Left colon (tissue), 2 donors: ENCODE results near the gene OLFM3. TPM values are rescaled to one million over a fixed set of nuclear protein-coding genes. Genes with fewer than 3 reads are reported as not detected.
A peak's percentile ranks its signal among the peaks of the same experiment; 100 is the strongest.

ENCODE experiments used
- ATAC-seq: fragments of 200-7000 bp; cut with Tn5 transposase; one replicate; pipeline ENCODE4 v1.9.1; 2020; ENCODE audit warnings: mild to moderate bottlenecking, moderate library complexity
- DNase-seq, 2 donors: peaks; one replicate each; pipeline ENCODE4 v3.0.0-alpha.2; 2020
- intact Hi-C, 2 donors: fragments of 100-400 bp; cut with DNase I in 1 of 2; cut with micrococcal nuclease in 1 of 2; formaldehyde crosslinking; loops; one replicate each; pipeline versions ENCODE4 v1.11.2 to v1.14.0; 2022; cut with DNase I, micrococcal nuclease
- total RNA-seq, 2 donors: library from RNA; stranded (reverse); fragmentation: NEBNext Ultra II Directional; extraction: Animal tissue kit (Norgen Biotek cat#: 25700); gene quantifications; one replicate each; pipeline ENCODE4 v1.2.1, GENCODE V29; 2021
- donor health status: DM: no; HTN: no; CAD: no.
- donor health status: DM: yes; HTN: yes; CAD: no.

OLFM3 gene
- total RNA-seq, 2 donors from 2014 or later, result 0.18 to 0.39 TPM

DNA sequence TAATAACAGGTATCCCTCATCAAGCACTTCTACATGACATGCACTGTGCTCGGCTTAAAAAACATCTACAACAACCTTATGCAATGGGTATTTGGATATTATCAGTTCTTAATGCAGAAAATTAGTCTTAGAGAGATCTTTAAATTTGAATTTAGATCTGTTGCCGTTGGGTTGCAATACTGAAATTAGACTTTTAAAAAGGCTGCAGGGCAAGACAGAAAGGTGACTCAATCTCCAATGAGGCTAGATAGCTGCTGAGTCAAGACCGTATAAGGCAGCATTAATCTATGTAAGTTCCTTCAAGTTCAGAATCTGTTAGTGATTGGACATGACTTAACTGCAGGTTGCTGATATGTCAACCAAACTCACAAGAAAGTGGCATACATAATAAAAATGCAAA, 37.3 kb downstream of the OLFM3 start:
- ATAC-seq (no peak), DNase-seq (no peak)
- intact Hi-C loops, result no loop called here

GRCh38 chr1:101957771-101958170, 39.0 kb downstream of the OLFM3 start:
- DNase-seq, result no peak
- no peak for ATAC-seq
- intact Hi-C loops, result no loop called here

- intact Hi-C loops, result no loop called here
- ATAC-seq, result no peak
- DNase-seq, result no peak
Measured at GRCh38 chr1:101953623-101954022, 43.1 kb downstream of the OLFM3 start.

DNA sequence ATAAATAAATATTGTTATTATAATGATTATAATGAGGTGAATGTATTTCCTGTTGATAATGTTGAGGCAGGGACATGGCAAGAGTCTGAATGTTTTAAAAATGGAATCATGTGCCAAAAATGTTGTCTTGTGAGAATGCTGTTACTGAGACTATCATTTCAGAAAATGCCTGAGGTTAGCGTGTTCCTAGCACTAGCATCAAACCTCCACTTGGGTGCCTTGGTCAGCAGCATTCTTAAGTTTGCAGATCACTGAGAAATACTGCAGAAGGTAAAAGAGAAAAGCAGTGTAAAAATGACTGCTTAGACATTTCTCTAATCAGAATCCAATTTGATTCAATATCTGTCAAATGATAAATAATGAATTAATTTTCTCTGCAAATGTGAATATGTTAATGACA, 50.8 kb downstream of the OLFM3 start:
- ATAC-seq (no peak), DNase-seq (no peak)
- intact Hi-C loops, result no loop called here

- DNase-seq, result no peak
- intact Hi-C loops, result no loop called here
- no peak for ATAC-seq
Measured at GRCh38 chr1:101943237-101943636, 53.5 kb downstream of the OLFM3 start.

DNA sequence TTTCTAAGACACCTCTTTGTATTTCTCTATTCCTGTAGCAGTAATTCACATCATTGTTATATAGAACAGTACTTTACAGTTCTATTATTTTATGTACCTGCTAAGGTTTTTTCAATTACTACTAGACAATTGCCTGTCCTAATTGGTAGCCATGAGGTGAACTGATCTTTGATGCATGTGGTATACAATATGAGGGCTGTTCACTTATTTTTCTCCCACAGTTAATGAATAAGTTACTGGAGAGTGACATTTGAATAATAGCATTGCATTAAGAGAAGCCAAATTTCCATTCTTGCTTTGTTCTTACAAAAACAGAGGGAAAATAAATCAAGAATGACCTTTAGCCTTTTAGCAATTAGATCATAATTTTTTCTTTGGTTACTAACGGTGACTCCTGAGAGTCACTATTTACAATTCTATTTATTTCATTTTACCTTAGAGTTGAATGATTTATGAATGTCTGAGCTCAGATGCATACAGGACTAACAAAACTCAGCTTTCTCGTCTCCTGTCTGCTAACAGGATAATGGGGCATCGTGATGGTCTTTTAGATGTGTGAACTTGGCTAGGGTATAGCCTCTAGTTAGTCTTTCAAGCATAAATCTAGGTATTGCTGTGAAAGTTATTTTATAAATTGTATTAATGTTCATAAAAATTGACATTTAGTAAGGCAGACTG, 54.1 kb downstream of the OLFM3 start:
- DNase-seq (no peak), ATAC-seq (no peak)
- intact Hi-C loops, result no loop called here

DNA sequence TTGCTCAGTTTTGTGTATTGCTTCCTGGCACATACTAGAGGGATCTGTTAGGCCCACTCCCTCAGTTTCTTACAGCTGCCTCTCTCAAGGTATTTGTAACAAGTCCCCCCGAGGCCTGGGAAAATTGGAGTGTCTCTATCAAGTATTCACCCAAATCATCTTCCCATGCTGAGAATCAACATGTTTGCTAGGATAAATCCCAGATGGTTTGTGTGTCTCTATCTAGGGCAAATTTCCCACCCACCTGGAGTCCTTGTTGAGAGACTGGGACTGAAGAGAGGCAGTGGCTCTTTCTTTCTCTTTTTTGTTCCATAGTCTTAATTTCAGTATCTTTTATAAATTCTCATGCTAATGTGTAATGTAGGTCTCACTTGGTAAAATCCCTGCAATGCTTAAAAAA, 58.0 kb downstream of the OLFM3 start:
- no peak for DNase-seq
- intact Hi-C loops, result no loop called here

GRCh38 chr1:101929343-101929742, 67.4 kb downstream of the OLFM3 start:
- ATAC-seq (no peak), DNase-seq (no peak)
- intact Hi-C loops, result no loop called here

More for the DNA sequence above, 58.0 kb downstream of the OLFM3 start:
- no peak for ATAC-seq

DNA sequence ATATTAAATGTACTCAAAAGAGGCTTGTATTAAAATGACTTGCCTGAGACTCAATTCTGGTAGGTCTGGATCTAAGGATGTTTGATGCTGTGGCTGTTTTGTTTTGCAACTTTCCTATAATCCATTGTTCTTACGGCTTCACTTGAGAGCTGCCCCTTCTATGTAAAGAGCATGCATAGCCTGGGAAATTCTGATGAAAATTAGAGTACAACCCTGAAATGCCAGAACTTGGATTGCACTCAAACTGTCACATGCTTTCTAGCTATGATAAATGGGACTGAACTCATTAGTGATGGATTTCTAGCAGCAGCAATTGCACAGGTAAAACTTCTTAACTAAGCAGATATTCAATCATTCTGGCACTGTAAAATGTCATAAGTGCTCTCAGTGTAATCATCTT, 67.9 kb downstream of the OLFM3 start:
- DNase-seq (no peak), ATAC-seq (no peak)
- intact Hi-C loops, result no loop called here

DNA sequence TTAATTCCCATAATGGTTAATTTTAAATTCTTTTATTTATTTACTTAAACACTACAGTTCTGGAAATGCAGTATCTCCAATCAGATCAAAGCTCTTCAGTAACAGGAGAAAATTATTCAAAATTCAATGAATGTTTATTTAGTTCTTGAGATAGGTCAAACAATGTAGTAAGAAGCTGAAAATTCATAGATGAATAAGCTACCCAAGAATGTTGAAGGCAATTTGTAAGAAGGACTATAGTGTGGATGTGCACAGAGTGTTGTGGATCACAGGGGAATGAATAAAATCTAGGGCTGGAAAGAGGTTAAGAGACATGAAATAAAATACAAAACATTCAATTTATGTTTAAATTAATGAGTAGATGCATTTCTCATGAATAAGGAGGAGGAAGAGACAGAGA, 72.0 kb downstream of the OLFM3 start:
- DNase-seq, result no peak
- ATAC-seq, result no peak
- intact Hi-C loops, result no loop called here

DNA sequence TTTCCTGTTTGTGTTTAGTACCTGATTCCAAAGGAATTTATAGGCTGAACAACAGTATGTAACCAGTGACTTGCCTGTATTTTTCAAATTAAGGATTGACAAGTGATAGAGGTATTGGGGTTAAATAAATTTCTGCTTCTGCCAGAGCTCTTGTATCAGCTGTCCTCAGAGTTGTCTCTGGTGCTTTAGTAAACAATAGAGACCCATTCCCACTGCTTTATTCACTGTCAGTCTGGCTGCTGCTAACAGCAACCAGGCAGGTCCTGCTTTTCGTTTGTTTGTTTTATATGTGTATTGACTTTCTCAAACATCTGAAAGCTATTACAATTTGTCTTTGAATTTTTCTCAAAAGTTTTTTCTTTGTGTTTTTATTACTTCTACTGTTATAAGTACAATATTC, 76.1 kb downstream of the OLFM3 start:
- ATAC-seq (no peak), DNase-seq (no peak)
- intact Hi-C loops, result no loop called here

- intact Hi-C loops, result no loop called here
- DNase-seq (no peak), ATAC-seq (no peak)
Measured at GRCh38 chr1:101918277-101918676, 78.4 kb downstream of the OLFM3 start.

GRCh38 chr1:101915597-101915996, 81.1 kb downstream of the OLFM3 start:
- DNase-seq (no peak), ATAC-seq (no peak)
- intact Hi-C loops, result no loop called here

DNA sequence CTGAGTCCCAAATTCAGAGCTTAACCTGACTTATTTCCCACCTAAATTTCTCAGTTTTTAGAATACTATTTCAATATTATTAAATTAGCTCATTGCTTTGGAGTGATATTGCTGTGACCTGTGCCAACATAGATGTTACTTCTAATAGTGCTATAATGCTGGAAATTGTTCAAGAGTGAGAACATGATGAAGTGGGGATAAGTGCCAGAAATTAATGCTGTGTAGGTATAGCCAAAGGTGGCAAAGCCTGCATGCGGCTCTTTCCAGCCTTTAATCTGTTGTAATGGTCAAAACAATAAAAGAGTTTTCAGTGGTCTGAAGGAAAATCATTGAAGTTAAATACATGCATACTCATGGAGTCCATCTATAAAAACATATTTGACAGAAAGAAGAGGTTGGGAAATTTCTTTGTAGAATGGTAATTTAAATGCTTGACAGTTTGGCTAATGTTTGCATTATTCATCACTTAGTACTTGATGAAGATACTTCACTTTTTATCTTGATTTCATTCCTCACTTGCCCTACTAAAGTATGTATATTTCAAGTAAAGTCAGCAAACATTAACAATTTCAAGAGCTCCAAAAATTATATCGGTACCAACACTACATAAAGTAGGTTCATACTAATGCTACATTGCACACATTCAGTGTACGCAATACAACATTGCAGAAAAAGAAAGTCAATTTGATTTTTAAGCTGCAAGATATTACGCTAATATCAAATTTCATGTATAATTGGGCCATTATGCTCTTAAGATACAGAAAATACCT, 82.1 kb downstream of the OLFM3 start:
- intact Hi-C loops, result no loop called here
- no peak for ATAC-seq
- no peak for DNase-seq

DNA sequence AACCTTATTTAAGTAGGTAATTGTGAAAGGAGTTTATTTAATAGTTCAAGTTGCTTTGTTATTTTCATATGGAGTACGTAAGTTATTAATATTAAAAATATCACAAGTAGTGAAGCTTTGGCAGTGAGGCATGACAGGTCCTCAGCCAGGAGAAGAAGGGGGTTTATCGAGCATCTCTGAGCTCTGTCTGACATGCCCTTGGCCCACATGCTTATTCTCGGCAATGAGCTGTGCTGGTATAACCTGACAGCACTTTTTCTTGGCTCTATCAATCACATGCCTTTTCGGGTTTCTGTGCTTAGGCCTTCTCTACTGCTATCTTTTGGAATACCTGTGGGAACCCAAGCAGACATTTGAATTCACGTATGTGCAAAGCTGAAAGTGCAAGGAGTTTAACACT, 84.8 kb downstream of the OLFM3 start:
- DNase-seq, result no peak
- intact Hi-C loops, result no loop called here
- no peak for ATAC-seq

DNA sequence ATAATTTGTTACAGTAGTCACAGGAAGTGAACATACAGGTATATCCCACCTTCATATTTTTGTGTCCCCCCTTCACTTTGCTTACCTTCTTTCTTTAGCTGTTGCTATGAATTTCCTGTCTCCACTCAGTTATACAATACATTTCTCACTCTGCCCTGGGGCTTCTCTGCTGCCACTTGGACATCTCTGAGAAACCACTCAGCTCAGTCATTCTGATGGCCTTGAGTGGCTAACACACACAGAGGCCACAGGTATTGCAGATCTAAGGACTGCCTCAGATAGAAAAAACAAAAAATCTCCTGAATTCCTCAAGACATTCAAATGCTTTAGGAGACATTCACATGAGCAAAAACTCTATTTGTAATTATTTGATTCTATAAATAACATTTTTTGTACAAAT, 87.7 kb downstream of the OLFM3 start:
- ATAC-seq, result no peak

DNA sequence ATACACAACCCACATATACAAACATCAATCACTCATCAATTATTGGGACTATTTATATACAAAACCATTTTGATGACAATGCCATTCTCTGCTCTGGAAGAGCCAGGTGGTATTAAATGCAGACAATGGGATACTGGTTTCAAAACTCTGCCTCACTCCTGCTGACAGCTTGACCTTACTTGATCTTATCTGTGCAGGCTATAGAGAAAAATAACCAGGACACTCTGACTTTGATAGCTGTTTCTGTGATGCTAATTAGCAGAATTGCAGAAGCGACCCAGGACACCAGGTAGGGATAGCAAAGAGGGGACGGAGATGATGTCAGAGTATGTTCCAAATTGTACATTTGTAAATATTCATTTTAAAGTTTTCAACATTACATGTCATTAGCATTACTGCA, 89.5 kb downstream of the OLFM3 start:
- DNase-seq, result no peak
- no peak for ATAC-seq
- intact Hi-C loops, result no loop called here

More for the DNA sequence above, 87.7 kb downstream of the OLFM3 start:
- intact Hi-C loops, result no loop called here
- DNase-seq, result no peak

DNA sequence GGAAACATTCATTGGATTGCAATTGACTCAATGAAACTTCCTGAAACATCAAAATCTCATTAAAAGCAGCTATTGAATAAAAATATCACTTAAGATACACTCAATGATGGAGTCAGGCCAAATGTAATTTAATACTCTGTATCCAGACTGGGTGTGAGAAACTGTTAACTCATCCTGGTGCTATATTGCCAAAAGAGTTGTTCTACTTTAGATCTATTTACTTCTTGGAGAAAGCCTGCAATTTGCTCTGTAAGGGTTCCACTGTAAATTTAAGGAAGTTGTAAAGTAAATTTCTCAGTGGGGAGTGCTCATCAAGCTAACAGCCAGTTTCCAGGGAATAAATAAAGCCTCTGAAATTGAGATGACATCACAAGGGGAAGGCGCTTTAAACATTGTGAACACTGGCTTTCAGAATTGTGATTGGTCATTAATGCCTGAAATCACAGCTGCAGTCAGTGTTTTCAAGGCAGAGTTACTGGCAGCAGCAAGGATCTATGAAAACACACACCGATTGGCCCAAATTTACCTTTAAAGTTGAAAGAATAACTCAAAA, 91.4 kb downstream of the OLFM3 start:
- ATAC-seq, result peak; percentile 29
- no peak for DNase-seq
- intact Hi-C loops, result no loop called here

GRCh38 chr1:101902199-101902598, 94.5 kb downstream of the OLFM3 start:
- intact Hi-C loops, result no loop called here
- ATAC-seq (no peak), DNase-seq (no peak)

- ATAC-seq, result no peak
- no peak for DNase-seq
- intact Hi-C loops, result no loop called here
Measured at GRCh38 chr1:101898137-101898536, 98.6 kb downstream of the OLFM3 start.
